GM12873 (cell line): ENCODE measurements around the gene ATP6V1B1.

Experiments used
- CTCF ChIP-seq: IDR thresholded peaks from 2 replicates; pipeline ENCODE4 v1.5.1; 2012; ENCODE audit warnings: low read depth, mild to moderate bottlenecking, moderate library complexity, low read length, control low read depth; ENCODE audit not compliant: insufficient read depth; ENCODE audit errors: missing control alignments

Gene ATP6V1B1

GRCh38 chr2:70916291-70916690 lies 19.4 kb upstream of the ATP6V1B1 start:
- no peak for TF ChIP-seq CTCF

- TF ChIP-seq CTCF, result no peak
These were observed 17.7 kb upstream of the ATP6V1B1 start for GRCh38 chr2:70918016-70918415.

- peak; percentile 95 for TF ChIP-seq CTCF
These were observed 15.9 kb upstream of the ATP6V1B1 start for GRCh38 chr2:70919672-70920366.

- TF ChIP-seq CTCF, result no peak
These were observed 15.4 kb upstream of the ATP6V1B1 start for GRCh38 chr2:70920367-70920715.

- TF ChIP-seq CTCF, result no peak
These were observed 14.7 kb upstream of the ATP6V1B1 start for GRCh38 chr2:70921031-70921430.

GRCh38 chr2:70921839-70922234 lies 13.9 kb upstream of the ATP6V1B1 start:
- TF ChIP-seq CTCF, result no peak

GRCh38 chr2:70922235-70923234 lies 13.2 kb upstream of the ATP6V1B1 start:
- TF ChIP-seq CTCF, result no peak
